GM21825 (cell line): ENCODE measurements around the gene CORO7.

Source experiments
- ATAC-seq: cut with Tn5 transposase; IDR thresholded peaks from one replicate; pipeline ENCODE4 v1.9.1; 2021; ENCODE audit warnings: mild to moderate bottlenecking, moderate library complexity; ENCODE audit not compliant: unreplicated experiment

CORO7 gene

GRCh38 chr16:4416200-4417032 lies at the start of gene CORO7:
Gene CORO7 (minus strand): TSS chr16:4416596. CDS start chr16:4416518, 78 bp downstream.
- peak; percentile 63 for ATAC-seq

- ATAC-seq = no peak
Observed at GRCh38 chr16:4463522-4464163, 47.2 kb upstream of the CORO7 start.

DNA sequence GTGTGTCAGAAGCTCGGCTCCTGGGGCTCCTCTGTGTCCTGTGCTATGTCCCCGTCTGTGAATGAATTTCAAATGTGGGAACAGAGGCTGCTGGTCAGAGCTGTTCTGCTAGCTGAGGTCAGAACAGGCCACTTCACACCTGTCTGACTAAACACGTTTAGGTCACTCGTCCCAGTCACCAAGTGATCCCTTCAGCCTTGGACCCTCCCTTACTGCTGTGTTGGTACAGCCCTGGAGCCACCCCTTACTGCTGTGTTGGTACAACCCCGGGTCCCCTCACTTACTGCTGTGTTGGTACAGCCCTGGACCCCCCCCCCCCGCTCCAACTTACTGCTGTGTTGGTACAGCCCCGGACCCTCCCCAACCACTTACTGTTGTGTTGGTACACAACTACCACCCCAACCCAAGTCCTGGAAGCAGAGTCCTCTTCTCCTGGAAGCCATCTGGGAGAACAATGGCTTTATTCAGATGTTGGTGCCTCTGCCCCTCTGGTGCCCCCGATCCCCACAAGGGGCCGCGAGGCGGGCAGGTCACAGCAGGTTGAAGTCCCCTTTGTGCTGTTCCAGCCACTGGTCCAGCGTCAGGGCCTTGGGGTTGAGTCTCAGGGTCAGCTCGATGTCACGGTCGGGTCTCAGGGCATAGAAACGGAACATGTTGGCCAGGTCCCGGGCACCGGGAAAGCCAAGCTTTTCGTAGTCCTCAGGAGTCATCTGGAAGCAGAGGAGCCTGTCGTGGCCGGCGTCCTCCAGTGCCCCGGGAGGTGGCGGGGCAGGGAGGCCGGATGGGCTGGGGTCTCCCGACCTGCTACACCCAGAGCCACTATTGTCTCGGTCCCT lies 45.1 kb upstream of the CORO7 start:
- ATAC-seq = no peak

GRCh38 chr16:4460936-4461249 lies 44.5 kb upstream of the CORO7 start:
- ATAC-seq = no peak

DNA sequence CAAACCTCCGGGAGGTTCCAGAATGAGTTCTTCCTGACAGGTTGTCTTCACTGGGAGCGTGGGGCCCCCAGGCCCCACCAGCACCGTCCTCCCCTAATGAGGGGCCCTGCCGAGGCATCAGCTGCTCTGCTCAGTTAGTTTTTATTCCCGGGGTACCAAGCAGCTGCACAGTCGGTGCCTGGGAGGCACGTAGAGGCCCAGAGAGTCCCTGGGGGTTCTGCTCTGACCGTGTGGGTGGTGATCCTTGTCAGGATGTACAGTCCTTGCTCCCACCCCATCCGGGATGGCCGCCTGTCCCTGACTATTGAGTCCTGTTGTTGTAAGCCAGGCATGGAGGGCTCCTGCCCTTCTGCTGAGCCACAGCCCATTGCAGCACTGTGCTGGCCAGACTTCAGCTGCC lies 39.6 kb upstream of the CORO7 start:
- no peak for ATAC-seq

DNA sequence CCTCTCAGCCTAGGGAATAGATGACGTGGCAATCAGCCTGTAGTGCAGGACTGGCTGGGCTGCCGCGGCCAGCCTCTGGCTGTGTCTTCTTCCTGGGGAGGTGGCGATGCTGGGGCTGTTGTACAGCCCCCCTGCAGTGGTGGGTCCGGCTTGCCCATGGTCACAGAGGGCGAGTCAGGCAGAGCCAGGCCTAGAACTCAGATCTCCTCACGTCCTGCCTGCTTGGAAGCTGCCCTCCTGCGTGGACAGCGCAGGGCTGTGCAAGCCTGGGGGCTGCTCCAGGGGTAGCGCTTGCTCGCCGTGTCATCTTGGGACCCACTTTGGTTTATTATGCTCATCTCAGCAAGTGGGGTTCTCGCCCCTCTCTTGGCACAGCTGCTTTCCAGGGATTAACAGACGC lies 38.7 kb upstream of the CORO7 start:
- ATAC-seq = no peak

- ATAC-seq = no peak
Observed at GRCh38 chr16:4454623-4455022, 38.2 kb upstream of the CORO7 start.

- ATAC-seq = no peak
Observed at GRCh38 chr16:4452674-4453073, 36.3 kb upstream of the CORO7 start.

GRCh38 chr16:4450931-4451519 lies 34.6 kb upstream of the CORO7 start:
- ATAC-seq = no peak

DNA sequence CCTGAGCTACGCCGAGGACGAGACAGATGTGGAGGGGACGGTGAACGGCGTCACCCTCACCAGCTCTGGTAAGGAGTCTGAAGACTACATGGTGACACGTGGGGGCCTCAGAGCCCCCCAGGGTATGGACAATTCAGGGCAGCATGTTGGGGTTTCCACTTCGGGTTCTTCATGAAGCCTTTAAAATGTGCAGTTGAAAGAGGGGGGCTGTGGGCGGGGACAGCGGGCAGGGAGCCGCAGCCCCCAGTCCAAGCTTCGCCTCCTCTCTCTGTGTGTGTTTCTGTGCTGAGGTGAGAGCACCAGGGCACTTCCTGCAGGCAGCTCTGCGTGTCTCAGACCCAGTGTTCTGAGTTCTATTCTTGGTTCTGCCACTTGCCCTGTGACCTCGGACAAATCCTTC lies 34.0 kb upstream of the CORO7 start:
- ATAC-seq = no peak

GRCh38 chr16:4443986-4444385 lies 27.6 kb upstream of the CORO7 start:
- ATAC-seq = no peak

DNA sequence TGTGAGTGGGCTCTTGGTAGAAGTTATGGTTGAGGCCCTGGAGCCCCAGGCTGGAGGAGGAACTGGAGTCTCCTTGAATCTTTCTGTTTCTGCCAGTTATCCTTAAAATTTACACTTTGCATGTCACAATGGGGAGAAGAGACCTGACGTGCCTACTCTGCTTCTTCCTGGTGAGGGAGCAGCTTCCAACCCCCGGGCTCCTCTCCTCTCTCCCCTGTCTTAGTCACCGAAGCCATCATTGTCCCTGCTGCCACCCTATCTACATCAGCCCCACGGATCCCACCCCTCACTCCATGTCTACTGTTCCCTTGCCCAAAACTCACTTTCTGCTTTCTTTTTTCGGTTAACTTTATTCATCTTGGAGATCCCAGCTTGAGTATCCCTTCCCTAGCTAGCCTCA lies 26.9 kb upstream of the CORO7 start:
- ATAC-seq = no peak

DNA sequence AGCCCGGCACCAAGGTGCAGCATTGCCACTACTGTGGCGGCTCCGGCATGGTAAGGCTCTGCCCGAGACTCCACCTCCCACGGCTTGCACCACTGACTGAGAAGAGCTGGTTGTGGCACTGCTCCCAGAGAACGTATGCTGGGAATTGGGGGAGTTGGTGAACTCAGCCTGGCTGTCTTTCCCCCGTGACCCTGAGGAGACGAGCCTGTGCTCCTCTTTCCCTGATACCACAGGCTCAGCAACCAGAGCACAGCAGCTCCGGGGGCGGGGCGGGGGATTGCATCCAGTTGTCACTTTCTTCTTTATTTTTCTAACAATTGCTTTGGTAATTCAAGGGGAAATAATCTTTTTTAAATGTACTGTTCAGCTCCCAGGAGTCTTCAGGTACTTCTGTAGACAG lies 26.0 kb upstream of the CORO7 start:
- ATAC-seq = no peak

DNA sequence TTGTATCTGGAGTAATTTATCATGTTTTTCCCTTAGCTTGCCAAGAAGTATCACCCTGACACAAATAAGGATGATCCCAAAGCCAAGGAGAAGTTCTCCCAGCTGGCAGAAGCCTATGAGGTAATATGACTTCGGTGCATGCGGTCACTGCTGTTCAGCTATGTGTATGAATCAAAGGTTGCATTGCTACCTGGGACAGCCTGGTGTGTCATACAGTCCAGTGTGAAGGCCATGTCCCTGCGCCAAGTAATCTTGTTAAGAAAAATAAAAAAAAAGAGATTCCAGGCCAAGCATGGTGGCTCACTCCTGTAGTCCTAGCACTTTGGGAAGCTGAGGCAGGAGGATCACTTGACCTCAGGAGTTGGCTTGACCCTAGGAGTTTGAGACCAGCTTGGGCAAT lies 21.0 kb upstream of the CORO7 start:
- no peak for ATAC-seq

- ATAC-seq = no peak
Observed at GRCh38 chr16:4435337-4436067, 19.1 kb upstream of the CORO7 start.

DNA sequence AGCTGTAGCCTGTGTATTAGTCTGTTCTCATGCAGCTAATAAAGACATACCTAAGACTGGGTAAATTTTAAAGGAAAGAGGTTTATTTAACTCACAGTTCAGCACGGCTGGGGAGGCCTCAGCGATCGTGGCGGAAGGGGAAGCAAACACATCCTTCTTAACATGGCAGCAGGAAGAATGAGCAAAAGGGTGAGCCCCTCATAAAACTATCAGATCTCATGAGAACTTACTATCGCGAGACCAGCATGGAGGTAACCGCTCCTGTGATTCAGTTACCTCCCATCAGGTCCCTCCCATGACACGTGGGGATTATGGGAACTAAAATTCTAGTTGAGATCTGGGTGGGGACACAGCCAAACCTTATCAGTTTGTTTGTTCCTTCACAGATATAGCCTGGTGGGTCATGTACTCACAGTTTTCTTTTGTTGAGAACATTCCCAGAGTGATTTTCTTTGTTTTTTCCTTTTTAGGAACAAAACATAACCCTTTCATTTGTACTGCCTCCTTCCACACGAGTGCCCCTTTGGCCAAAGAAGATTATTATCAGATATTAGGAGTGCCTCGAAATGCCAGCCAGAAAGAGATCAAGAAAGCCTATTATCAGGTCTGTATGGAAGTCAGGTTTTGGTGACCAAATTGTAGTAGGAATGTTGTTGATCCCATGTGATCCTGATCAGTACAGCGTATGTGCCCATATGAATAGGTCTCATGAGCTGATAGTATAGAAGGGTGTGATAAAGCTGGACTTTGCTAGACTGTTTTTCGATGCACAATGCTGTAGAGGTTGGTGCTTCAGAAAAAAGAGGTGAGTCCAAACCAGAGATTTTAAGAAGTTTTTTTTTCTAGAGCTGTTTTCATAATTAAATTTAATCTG lies 17.8 kb upstream of the CORO7 start:
- no peak for ATAC-seq

GRCh38 chr16:4433228-4433627 lies 16.8 kb upstream of the CORO7 start:
- ATAC-seq = no peak

DNA sequence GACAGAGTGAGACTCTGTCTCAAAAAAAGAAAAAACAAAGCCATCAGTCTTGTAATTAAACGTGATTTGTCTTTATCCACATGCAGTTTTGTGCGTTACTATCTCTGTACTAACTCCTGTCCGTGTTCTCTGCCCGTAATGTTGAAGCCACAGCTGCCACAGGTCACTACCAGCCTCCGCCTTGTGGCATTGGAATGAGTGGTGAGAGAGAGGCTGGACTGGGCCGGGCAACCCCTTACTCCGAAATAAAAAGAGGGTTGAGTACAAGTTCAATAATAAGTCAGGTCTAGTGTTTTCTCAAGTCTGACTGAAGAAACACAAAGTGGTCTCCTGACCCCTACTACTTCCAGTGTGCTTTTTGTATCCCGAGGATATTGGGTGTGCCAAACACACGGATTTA lies 14.6 kb upstream of the CORO7 start:
- no peak for ATAC-seq

DNA sequence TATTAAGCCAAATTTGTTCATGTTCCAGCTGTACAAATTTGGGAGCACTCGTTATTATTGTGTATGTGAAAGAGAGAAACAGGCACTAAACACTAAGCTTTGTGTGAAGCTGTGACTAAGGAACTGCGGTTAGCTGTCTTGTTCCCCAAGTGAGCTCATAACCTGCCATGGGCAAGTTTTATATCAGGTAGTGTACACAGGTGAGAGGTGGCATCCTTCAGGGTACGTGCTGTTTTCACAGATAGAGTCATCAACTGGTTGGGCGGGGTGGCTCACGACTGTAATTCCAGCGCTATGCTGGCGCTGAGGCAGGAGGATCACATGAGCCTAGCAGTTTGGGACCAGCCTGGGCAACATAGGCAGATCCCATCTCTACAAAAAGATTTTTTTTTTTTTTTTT lies 12.1 kb upstream of the CORO7 start:
- no peak for ATAC-seq
